ENCODE measurements around the gene MAP3K8. TPM values are rescaled to one million over a fixed set of nuclear protein-coding genes. Genes with fewer than 3 reads are reported as not detected.

Gene MAP3K8
- polyA plus RNA-seq, 1 experiment, result 13.7 TPM

DNA sequence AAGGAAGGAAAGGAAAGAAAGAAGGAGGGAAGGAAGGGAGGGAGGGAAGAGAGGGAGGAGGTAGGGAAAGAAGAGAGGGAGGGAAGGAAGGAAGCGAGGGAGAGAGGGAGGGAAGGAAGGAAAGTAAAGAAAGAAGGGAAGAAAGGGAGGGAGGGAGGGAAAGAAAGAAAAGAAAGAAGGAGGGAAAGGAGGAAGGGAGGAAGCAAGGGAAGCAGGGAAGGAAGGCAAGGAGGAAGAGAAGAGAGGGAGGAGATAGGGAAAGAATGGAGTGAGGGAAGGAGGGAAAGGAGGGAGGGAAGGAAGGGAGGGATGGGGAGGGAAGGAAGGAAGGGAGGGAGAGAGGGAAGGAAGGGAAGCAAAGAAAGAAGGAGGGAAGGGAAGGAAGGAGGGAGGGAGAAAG lies 65.8 kb downstream of the MAP3K8 start:
- no peak overlapping the region for H3K4me3 ChIP-seq (ENCODE audit: low read depth, low read length)
- H3K27me3 ChIP-seq (ENCODE audit: control insufficient read depth, insufficient read depth, low read length), result peaks cover 10% of the 10 kb centered on the region
- ChIA-PET CTCF (interaction anchor here (1.0 kb wide), 1 partner anchor 86 kb away, joined by 3 read pairs; no protein-coding TSS in a partner anchor), POLR2A (no interaction called here)
- no peak for DNase-seq (ENCODE audit: low read depth)
- TF ChIP-seq, protein P1, sequence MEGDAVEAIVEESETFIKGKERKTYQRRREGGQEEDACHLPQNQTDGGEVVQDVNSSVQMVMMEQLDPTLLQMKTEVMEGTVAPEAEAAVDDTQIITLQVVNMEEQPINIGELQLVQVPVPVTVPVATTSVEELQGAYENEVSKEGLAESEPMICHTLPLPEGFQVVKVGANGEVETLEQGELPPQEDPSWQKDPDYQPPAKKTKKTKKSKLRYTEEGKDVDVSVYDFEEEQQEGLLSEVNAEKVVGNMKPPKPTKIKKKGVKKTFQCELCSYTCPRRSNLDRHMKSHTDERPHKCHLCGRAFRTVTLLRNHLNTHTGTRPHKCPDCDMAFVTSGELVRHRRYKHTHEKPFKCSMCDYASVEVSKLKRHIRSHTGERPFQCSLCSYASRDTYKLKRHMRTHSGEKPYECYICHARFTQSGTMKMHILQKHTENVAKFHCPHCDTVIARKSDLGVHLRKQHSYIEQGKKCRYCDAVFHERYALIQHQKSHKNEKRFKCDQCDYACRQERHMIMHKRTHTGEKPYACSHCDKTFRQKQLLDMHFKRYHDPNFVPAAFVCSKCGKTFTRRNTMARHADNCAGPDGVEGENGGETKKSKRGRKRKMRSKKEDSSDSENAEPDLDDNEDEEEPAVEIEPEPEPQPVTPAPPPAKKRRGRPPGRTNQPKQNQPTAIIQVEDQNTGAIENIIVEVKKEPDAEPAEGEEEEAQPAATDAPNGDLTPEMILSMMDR (IDR thresholded peaks at IDR 0.05; ENCODE audit: insufficient read depth, low read depth, low read length), result no peak
- H3K36me3 ChIP-seq (ENCODE audit: control insufficient read depth, insufficient read depth, low read length), result no peaks in the 10 kb centered on the region

DNA sequence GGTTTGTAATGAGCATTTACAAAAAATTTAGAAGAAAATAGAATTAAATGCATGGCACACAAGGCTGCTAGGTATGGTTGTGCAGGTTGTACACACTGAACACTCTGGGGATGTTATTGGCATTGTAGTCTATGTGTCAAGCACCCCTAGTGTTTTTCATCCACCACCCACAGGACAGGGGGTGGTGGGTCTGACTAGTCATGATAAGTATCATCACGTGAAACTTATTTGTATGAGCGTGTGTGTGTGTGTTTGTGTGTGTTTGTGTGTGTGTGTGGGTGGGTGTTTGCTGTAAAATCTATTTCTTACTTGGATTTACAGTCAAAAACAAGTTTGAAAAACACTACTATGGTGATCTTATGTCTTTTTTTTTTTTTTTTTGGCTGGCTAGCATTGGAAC lies 66.5 kb downstream of the MAP3K8 start:
- peaks cover 10% of the 10 kb centered on the region for H3K27me3 ChIP-seq (ENCODE audit: control insufficient read depth, insufficient read depth, low read length)
- TF ChIP-seq, protein P1 (IDR thresholded peaks at IDR 0.05; ENCODE audit: insufficient read depth, low read depth, low read length), result no peak
- no peaks in the 10 kb centered on the region for H3K36me3 ChIP-seq (ENCODE audit: control insufficient read depth, insufficient read depth, low read length)
- ChIA-PET POLR2A (no interaction called here), CTCF (no interaction called here)
- no peak for DNase-seq (ENCODE audit: low read depth)
- no peak overlapping the region for H3K4me3 ChIP-seq (ENCODE audit: low read depth, low read length)

DNA sequence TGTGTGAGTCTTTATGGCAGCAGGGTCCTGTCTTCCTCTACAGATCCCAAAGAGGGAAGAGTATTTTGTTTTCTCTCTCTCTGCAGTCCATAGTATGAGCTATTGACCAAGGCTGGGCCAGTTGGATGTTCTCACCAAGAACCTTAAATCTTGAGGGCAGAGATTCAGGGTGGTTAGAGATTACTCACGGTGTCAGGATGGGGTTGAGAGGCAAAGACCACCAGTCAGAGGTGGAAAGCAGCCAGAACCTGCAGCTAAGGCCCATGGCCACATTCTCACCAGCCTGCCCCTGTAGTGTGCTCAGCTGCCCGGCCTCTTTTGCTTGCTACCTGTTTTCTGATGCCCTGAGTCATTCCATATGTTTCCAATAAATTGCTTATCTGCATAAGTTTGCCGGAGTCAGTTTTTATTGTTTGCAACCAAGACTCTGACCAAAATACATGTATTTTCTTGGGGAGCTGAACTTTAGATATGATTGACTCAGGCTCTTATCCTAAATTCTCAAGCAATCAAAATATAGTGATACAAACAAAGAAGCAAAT lies 67.0 kb downstream of the MAP3K8 start:
- Histone ChIP-seq H3K27me3 (ENCODE audit: control insufficient read depth, insufficient read depth, low read length) (peaks cover 10% of the 10 kb centered on the region), H3K36me3 (ENCODE audit: control insufficient read depth, insufficient read depth, low read length) (no peaks in the 10 kb centered on the region), H3K4me3 (ENCODE audit: low read depth, low read length) (no peak overlapping the region)
- TF ChIP-seq, protein P1 (IDR thresholded peaks at IDR 0.05; ENCODE audit: insufficient read depth, low read depth, low read length), result no peak
- CTCF ChIA-PET, result no interaction called here
- POLR2A ChIA-PET, result no interaction called here
- DNase-seq (ENCODE audit: low read depth), result no peak

DNA sequence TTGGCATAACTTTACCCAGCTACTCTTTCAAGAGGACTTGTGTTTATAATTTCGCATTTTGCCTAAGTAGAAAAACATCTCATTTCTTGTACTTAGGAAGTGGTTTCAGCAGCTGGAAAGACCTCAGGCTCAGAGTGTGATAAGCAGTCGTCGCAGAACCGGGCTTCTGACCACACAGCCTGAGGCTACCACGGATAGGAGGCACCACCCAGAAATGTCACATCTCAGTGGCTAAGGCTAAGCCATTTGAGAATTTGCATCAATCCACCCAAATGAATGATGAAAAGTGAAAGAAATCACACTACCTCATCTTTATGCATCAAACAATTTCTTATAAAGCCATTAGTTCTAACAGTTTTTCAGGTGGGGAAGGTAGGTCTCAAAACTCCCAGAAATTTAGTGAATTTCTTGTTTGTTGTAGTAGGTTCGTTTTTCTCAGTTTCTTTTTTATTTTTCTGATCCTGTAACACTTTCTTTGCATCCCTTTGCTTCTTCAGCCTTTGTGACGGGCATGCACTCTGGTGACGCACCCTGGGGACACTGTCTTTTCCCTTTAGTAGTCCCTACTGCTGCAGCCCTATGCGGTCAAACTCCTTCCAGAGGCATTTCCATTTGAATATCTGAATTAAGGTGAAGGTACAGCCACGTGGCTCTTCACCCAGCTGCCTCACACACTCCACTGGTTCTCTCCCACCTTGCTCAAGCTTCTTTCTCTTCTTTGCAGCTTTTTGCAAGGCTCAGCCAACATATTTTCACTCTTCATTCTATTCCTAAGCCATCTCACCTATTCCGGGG lies 68.5 kb downstream of the MAP3K8 start:
- POLR2A ChIA-PET, result no interaction called here
- DNase-seq (ENCODE audit: low read depth), result no peak
- CTCF ChIA-PET, result interaction anchor here (0.6 kb wide), 1 partner anchor 13 kb away, joined by 3 read pairs; no protein-coding TSS in a partner anchor
- Histone ChIP-seq H3K4me3 (ENCODE audit: low read depth, low read length) (no peak overlapping the region), H3K36me3 (ENCODE audit: control insufficient read depth, insufficient read depth, low read length) (no peaks in the 10 kb centered on the region), H3K27me3 (ENCODE audit: control insufficient read depth, insufficient read depth, low read length) (peaks cover 10% of the 10 kb centered on the region)
- TF ChIP-seq, protein P1 (IDR thresholded peaks at IDR 0.05; ENCODE audit: insufficient read depth, low read depth, low read length), result no peak

DNA sequence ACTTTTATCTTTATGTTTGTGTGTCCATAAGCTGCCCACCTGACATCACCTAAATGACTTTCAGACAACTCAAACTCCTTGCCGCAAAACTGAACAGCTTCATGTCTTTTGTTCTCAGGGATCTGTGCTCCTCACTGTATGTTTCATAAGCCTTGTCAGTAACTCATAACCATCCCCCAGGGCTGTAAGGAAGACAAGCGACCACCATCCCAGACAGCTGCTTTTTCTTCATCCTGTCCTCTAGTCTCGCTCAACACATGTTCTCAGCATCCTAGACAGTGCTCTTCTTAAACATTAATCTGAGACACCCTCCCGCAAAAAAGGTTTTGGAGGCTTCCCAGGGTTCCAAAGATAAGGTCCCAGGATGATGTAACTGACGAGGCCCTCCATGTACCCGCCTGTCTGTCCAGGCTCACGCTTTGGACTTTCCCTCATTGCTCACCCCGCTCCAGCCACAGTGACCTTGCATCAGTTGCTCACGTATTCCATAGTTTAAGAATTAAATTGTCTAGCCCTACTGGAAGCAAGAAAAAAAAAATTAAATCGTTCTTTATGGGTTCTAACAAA lies 69.8 kb downstream of the MAP3K8 start:
- TF ChIP-seq, protein P1 (IDR thresholded peaks at IDR 0.05; ENCODE audit: insufficient read depth, low read depth, low read length), result no peak
- ChIA-PET POLR2A (no interaction called here), CTCF (no interaction called here)
- H3K27me3 ChIP-seq (ENCODE audit: control insufficient read depth, insufficient read depth, low read length), result peaks cover 10% of the 10 kb centered on the region
- H3K36me3 ChIP-seq (ENCODE audit: control insufficient read depth, insufficient read depth, low read length), result no peaks in the 10 kb centered on the region
- H3K4me3 ChIP-seq (ENCODE audit: low read depth, low read length), result no peak overlapping the region
- DNase-seq (ENCODE audit: low read depth), result no peak

Measured in BJ (cell line).